ENCODE measurements around the gene GNG14. TPM values are rescaled to one million over a fixed set of nuclear protein-coding genes. Genes with fewer than 3 reads are reported as not detected.

GNG14 gene
- total and polyA plus RNA-seq, 2 of the 4 experiments (the other 2 are of a cell fraction) = not detected

DNA sequence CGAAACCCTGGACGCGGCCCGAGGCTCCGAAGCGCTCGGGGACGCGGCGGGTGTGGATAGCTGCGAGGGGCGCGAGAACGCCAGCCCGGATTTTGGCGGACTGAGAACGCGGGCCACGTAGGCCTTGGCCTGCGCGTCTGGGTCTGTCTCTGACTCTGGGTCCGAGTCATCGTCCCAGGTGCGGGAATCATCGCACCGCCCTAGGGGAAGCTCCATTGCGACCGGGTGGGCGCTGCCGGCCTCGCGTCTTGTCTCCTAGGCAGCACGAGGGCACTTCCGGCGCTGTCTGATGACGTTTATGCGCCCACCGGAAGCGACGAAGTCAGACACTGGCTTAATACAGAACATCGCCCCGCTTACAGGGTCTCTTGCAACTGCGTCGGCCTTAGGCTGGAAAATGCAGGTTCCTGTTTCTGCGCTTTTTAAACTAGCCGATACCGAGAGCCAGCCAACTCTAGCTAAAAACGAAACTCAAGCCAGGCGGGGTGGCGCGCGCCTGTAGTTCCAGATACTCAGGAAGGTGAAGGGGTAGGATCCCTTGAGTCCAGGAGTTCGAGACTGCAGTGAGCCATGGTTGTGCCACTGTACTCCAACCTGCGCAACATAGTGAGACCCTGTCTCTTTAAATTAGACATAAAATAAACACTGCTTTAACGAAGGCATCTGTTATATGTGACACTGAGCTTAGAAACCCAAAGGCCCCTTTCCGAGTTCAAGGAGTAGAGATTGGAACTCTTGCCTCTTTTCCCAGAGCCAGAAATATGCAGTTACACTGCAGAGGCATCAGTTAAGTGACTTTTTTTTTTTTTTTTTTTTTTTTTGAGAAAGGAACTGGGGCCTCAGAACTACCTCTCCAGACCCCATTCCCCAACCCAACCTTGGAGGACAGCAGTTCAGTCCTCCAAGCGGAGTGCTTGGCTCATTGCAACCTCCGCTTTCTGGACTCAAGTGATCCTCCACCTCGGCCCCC lies 8.9 kb downstream of the GNG14 start, which contains the start of gene FBXW9:
Gene FBXW9, minus strand, starts transcription at position 266 of the 970 bp plus-strand sequence. Its CDS starts 50 bp downstream, at position 216.
- peak; percentile 95 for DNase-seq
- H2BK5ac ChIP-seq (ENCODE audit: low read depth, low read length, poor library complexity, severe bottlenecking) = peak within 1 kb of the TSS; percentile 14
- H2AK5ac ChIP-seq (ENCODE audit: low read depth, low read length) = peak within 1 kb of the TSS; percentile 14
- peak within 1 kb of the TSS; percentile 93 for H2AFZ ChIP-seq (replicated peaks; ENCODE audit: low read length, poor library complexity)
- no peaks in the 10 kb centered on the region; the same call in 1 of the 2 replicates for H3K9me1 ChIP-seq (ENCODE audit: insufficient read depth, low read length)
- H4K8ac ChIP-seq (ENCODE audit: low read depth in 2 of 2, low read length in 2 of 2) = peak within 1 kb of the TSS; percentile 91 to 97
- H3K4me1 ChIP-seq (ENCODE audit: control insufficient read depth, insufficient read depth, low read length) = peaks cover 2% of the 10 kb centered on the region; the same call in 1 of the 2 replicates
- 5% methylated on average over 45 of the region's 59 CpGs; no CpG with 5 or more reads in 1 of the 2 experiments for WGBS, 2 experiments (ENCODE audit: extremely low coverage in 2 of 2, insufficient read length in 1 of 2)
- peak within 1 kb of the TSS; percentile 54 for H4K91ac ChIP-seq (ENCODE audit: insufficient read depth, low read depth, low read length)
- no TSS peak for BruUV-seq (replicated peaks)
- peak within 1 kb of the TSS; percentile 72 for H3K9ac ChIP-seq (ENCODE audit: low read depth, low read length)
- peak within 1 kb of the TSS; percentile 89 for H2AK9ac ChIP-seq (replicated peaks; ENCODE audit: low read depth, low read length, poor library complexity)
- no peak within 1 kb of the TSS for H2BK120ac ChIP-seq (ENCODE audit: low read depth, low read length)
- H2BK20ac ChIP-seq (ENCODE audit: low read depth, low read length) = no peak within 1 kb of the TSS
- CTCF ChIA-PET = no interaction called here
- intact Hi-C loops (cut with micrococcal nuclease) (no loop called here), dilution Hi-C loops (cut with HindIII; ENCODE audit: low sequenced_read_pairs, unreplicated experiment) (no loop called here), in situ Hi-C loops (cut with MboI; ENCODE audit: low sequenced_read_pairs) (no loop called here)
- peaks cover 7 to 27% of the 10 kb centered on the region in 2 experiments for H3K79me1 ChIP-seq (ENCODE audit: low read depth in 1 of 2, low read length in 2 of 2)
- peak within 1 kb of the TSS; percentile 91 for H4K5ac ChIP-seq (ENCODE audit: low read depth, low read length)
- peak within 1 kb of the TSS; percentile 80 for H3K4me3 ChIP-seq (ENCODE audit: insufficient read depth, low read depth, low read length)
- H2BK15ac ChIP-seq (ENCODE audit: low read depth, low read length) = no peak within 1 kb of the TSS
- POLR2A ChIA-PET (ENCODE audit: unreplicated experiment) = interaction anchor here (0.6 kb wide), 1 partner anchor 11 kb away, joined by 6 read pairs; no protein-coding TSS in a partner anchor
- H3K4me2 ChIP-seq (ENCODE audit: low read depth, low read length) = peak within 1 kb of the TSS; percentile 90
- H3K36me3 ChIP-seq (ENCODE audit: control insufficient read depth, insufficient read depth, low read length) = peaks cover 27% of the 10 kb centered on the region
- ATAC-seq (ENCODE audit: low read depth) = peak; percentile 86
- H3K9me3 ChIP-seq (ENCODE audit: control insufficient read depth, insufficient read depth, low read length) = no peaks in the 10 kb centered on the region
- H3K23ac ChIP-seq (ENCODE audit: low read depth, low read length) = 0 out of 2 replicates have a peak within 1 kb of the TSS, but pooled peaks have one; percentile 10
- H3K18ac ChIP-seq (ENCODE audit: low read depth, low read length) = no peak within 1 kb of the TSS
- peak within 1 kb of the TSS; percentile 59 for H3K14ac ChIP-seq (replicated peaks; ENCODE audit: low read depth, low read length)
- H3K4ac ChIP-seq (ENCODE audit: low read depth, low read length) = peak within 1 kb of the TSS; percentile 43
- H3K27me3 ChIP-seq (ENCODE audit: control insufficient read depth, insufficient read depth, low read length) = no peaks in the 10 kb centered on the region
- 0 out of 2 replicates have a peak within 1 kb of the TSS, but pooled peaks have one; percentile 42 for H3K56ac ChIP-seq (ENCODE audit: extremely low read depth, insufficient read depth, low read length)
- no peaks in the 10 kb centered on the region; the same call in 1 of the 2 replicates for H4K20me1 ChIP-seq (ENCODE audit: insufficient read depth, low read length)
- peak within 1 kb of the TSS; percentile 63 for H3K27ac ChIP-seq (ENCODE audit: insufficient read depth, low read length)
- TF ChIP-seq, protein P1, sequence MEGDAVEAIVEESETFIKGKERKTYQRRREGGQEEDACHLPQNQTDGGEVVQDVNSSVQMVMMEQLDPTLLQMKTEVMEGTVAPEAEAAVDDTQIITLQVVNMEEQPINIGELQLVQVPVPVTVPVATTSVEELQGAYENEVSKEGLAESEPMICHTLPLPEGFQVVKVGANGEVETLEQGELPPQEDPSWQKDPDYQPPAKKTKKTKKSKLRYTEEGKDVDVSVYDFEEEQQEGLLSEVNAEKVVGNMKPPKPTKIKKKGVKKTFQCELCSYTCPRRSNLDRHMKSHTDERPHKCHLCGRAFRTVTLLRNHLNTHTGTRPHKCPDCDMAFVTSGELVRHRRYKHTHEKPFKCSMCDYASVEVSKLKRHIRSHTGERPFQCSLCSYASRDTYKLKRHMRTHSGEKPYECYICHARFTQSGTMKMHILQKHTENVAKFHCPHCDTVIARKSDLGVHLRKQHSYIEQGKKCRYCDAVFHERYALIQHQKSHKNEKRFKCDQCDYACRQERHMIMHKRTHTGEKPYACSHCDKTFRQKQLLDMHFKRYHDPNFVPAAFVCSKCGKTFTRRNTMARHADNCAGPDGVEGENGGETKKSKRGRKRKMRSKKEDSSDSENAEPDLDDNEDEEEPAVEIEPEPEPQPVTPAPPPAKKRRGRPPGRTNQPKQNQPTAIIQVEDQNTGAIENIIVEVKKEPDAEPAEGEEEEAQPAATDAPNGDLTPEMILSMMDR (conservative IDR thresholded peaks at IDR 0.05; ENCODE audit: low read depth, low read length) = no peak
- TF ChIP-seq CHD1 (IDR thresholded peaks at IDR 0.05; ENCODE audit: low read depth, low read length) (no peak), SMC3 (IDR thresholded peaks at IDR 0.05; ENCODE audit: low read depth, low read length) (no peak), RCOR1 (IDR thresholded peaks at IDR 0.05; ENCODE audit: insufficient replicate concordance, low read length) (no peak), MAZ (IDR thresholded peaks at IDR 0.05; ENCODE audit: borderline replicate concordance, low read depth, low read length) (peak; percentile 38; the same call in 1 of the 2 replicates), NFE2L2 (IDR thresholded peaks at IDR 0.05; ENCODE audit: low read depth, low read length) (no peak), FOS (IDR thresholded peaks at IDR 0.05; ENCODE audit: low read depth, low read length) (no peak), POLR2A (IDR thresholded peaks at IDR 0.05; ENCODE audit: low read depth, low read length) (peak; percentile 43; the same call in 1 of the 2 replicates), MXI1 (IDR thresholded peaks at IDR 0.05; ENCODE audit: borderline replicate concordance, low read depth, low read length) (peak; percentile 91), BHLHE40 (IDR thresholded peaks at IDR 0.05; ENCODE audit: low read depth, low read length) (0 out of 2 replicates have a peak, but pooled peaks have one; percentile 6)
- TF ChIP-seq, protein P2, sequence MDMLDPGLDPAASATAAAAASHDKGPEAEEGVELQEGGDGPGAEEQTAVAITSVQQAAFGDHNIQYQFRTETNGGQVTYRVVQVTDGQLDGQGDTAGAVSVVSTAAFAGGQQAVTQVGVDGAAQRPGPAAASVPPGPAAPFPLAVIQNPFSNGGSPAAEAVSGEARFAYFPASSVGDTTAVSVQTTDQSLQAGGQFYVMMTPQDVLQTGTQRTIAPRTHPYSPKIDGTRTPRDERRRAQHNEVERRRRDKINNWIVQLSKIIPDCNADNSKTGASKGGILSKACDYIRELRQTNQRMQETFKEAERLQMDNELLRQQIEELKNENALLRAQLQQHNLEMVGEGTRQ (IDR thresholded peaks at IDR 0.05; ENCODE audit: low read depth, low read length) = peak; percentile 45
- TF ChIP-seq, protein P3, sequence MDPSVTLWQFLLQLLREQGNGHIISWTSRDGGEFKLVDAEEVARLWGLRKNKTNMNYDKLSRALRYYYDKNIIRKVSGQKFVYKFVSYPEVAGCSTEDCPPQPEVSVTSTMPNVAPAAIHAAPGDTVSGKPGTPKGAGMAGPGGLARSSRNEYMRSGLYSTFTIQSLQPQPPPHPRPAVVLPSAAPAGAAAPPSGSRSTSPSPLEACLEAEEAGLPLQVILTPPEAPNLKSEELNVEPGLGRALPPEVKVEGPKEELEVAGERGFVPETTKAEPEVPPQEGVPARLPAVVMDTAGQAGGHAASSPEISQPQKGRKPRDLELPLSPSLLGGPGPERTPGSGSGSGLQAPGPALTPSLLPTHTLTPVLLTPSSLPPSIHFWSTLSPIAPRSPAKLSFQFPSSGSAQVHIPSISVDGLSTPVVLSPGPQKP (IDR thresholded peaks at IDR 0.05; ENCODE audit: borderline replicate concordance, low read depth, low read length) = 0 out of 2 replicates have a peak, but pooled peaks have one; percentile 35

All from IMR-90 (cell line).